ENCODE measurements around the gene SCYL3. TPM values are rescaled to one million over a fixed set of nuclear protein-coding genes. Genes with fewer than 3 reads are reported as not detected.

SCYL3 gene
- total RNA-seq, 6 experiments from 2014 or later: 6.2 to 9.3 (median 8.3) TPM

DNA sequence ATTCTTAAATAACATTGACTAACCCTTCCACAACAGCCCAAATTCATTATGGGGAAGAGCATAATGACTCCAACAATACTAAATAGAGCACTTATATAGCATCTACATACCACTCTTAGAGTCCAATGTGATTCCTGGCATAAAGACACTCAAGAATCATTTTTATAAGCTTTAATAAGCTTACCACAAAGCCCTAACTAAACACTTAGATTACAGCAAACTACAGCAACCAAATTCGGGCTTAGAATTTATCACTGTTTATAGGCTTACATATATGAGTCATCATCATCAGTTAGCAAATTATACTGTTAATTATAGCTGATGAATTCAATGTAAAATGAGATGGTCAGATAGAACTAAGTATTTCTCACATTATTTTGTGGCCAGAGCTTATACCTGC is 7.3 kb downstream of the SCYL3 start:
- 100% methylated on average over 1 of the region's 1 CpG for WGBS (ENCODE audit: insufficient coverage, low coverage, low lambda C conversion rate, missing lambda C conversion rate)
- no peaks in the 10 kb centered on the region for H3K27me3 ChIP-seq
- intact Hi-C loops (cut with DNase I): no loop called here
- peaks cover 0 to 33% (median 5%) of the 10 kb centered on the region in 4 donors for H3K36me3 ChIP-seq
- peaks cover 0 to 21% (median 6%) of the 10 kb centered on the region in 4 donors for H3K4me1 ChIP-seq
- H3K27ac ChIP-seq: no peak overlapping the region
- DNase-seq (no peak), ATAC-seq (no peak)
- H3K4me3 ChIP-seq: no peak overlapping the region
- no peaks in the 10 kb centered on the region for H3K9me3 ChIP-seq
- TF ChIP-seq, protein P1, sequence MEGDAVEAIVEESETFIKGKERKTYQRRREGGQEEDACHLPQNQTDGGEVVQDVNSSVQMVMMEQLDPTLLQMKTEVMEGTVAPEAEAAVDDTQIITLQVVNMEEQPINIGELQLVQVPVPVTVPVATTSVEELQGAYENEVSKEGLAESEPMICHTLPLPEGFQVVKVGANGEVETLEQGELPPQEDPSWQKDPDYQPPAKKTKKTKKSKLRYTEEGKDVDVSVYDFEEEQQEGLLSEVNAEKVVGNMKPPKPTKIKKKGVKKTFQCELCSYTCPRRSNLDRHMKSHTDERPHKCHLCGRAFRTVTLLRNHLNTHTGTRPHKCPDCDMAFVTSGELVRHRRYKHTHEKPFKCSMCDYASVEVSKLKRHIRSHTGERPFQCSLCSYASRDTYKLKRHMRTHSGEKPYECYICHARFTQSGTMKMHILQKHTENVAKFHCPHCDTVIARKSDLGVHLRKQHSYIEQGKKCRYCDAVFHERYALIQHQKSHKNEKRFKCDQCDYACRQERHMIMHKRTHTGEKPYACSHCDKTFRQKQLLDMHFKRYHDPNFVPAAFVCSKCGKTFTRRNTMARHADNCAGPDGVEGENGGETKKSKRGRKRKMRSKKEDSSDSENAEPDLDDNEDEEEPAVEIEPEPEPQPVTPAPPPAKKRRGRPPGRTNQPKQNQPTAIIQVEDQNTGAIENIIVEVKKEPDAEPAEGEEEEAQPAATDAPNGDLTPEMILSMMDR (IDR thresholded peaks at IDR 0.05): no peak
- no peak for TF ChIP-seq POLR2A (IDR thresholded peaks at IDR 0.05)

DNA sequence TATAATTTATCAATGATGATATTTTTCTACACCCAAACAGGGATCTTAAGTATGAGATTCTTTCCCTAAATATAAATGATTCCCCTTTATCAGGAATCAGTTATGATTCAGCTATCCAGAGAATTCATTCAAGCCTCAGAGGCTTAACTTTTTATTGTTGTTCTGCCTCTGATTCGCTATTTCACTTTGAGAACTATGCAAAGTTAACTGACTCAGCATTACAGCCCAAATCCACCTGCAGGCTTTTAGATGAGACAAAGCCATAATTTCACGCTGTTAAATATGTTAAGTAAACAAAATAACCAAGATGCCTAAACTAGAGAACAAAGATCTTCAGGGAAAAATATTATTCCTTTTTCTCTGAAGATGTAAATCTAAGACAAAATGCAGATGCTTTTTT is 8.5 kb downstream of the SCYL3 start:
- Histone ChIP-seq H3K27me3 (no peaks in the 10 kb centered on the region), H3K4me3 (no peak overlapping the region), H3K36me3 (peaks cover 0 to 33% (median 5%) of the 10 kb centered on the region in 4 donors), H3K9me3 (no peaks in the 10 kb centered on the region), H3K4me1 (peaks cover 0 to 11% (median 2%) of the 10 kb centered on the region in 4 donors), H3K27ac (no peak overlapping the region)
- no peak for DNase-seq
- TF ChIP-seq, protein P1 (IDR thresholded peaks at IDR 0.05): no peak
- no peak for TF ChIP-seq POLR2A (IDR thresholded peaks at IDR 0.05)
- WGBS (ENCODE audit: insufficient coverage, low coverage, low lambda C conversion rate, missing lambda C conversion rate): 93% methylated on average over 2 of the region's 2 CpGs
- no peak for ATAC-seq
- intact Hi-C loops (cut with DNase I): no loop called here

DNA sequence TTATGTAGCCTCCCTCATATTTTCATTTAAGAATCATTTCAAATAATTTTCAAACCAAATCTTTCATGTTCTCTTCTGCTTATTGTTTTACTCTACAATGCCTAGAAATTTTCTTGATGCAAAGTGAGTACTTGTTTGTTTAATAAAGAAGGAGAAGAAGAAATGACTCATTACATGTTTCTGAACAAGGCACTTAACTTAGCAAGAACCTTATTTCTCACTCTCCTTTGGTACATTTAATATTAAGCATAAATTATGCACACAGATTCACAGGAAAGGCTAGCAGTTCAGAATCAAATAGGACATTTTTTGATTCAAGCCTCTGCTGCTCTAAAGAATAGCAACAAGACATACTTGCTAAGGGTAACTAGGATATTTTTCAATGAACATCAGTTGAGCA is 9.1 kb downstream of the SCYL3 start:
- H3K27me3 ChIP-seq: no peaks in the 10 kb centered on the region
- peaks cover 0 to 6% (median 2%) of the 10 kb centered on the region in 4 donors for H3K4me1 ChIP-seq
- H3K27ac ChIP-seq: no peak overlapping the region
- DNase-seq: no peak
- TF ChIP-seq POLR2A (IDR thresholded peaks at IDR 0.05): no peak
- TF ChIP-seq, protein P1 (IDR thresholded peaks at IDR 0.05): no peak
- intact Hi-C loops (cut with DNase I): no loop called here
- H3K4me3 ChIP-seq: no peak overlapping the region
- no peak for ATAC-seq
- H3K36me3 ChIP-seq: peaks cover 0 to 33% (median 5%) of the 10 kb centered on the region in 4 donors
- H3K9me3 ChIP-seq: no peaks in the 10 kb centered on the region

DNA sequence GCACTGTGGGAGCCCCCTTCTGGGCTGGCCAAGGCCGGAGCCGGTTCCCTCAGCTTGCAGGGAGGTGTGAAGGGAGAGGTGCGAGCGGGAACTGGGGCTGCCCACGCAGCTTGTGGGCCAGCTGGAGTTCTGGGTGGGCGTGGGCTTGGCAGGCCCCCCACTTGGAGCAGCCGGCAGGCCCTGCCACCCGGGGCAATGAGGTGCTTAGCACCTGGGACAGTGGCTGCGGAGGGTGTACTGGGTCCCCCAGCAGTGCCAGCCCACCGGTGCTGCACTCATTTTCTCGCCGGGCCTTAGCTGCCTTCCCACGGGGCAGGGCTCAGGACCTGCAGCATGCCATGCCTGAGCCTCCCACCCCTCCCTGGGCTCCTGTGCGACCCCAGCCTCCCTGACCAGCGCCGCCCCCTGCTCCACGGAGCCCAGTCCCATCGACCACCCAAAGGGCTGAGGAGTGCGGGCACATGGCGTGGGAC is 11.6 kb downstream of the SCYL3 start:
- no peaks in the 10 kb centered on the region for H3K9me3 ChIP-seq
- H3K27me3 ChIP-seq: no peaks in the 10 kb centered on the region
- ATAC-seq (no peak), DNase-seq (no peak)
- H3K36me3 ChIP-seq: peaks cover 0 to 27% (median 6%) of the 10 kb centered on the region in 4 donors
- H3K4me1 ChIP-seq: peaks cover 0 to 19% (median 3%) of the 10 kb centered on the region in 4 donors
- no peak for TF ChIP-seq POLR2A (IDR thresholded peaks at IDR 0.05)
- TF ChIP-seq, protein P1 (IDR thresholded peaks at IDR 0.05): no peak
- no peak overlapping the region for H3K27ac ChIP-seq
- intact Hi-C loops (cut with DNase I): no loop called here
- no peak overlapping the region for H3K4me3 ChIP-seq
- no CpG with 5 or more reads among the region's 20 CpGs for WGBS (ENCODE audit: insufficient coverage, low coverage, low lambda C conversion rate, missing lambda C conversion rate)

All from right lobe of liver (tissue), 6 donors.